Fibroblast of the aortic adventitia (primary cell): Measurements from ENCODE around the gene RDH5. TPM values are rescaled to one million over a fixed set of nuclear protein-coding genes. Genes with fewer than 3 reads are reported as not detected.
"Not testable (repeated sequence)": the region's sequence is repeated elsewhere in the genome, so short reads cannot be mapped to it uniquely, and the experiment has no call there.

Source experiments
- DNase-seq: peaks from one replicate; pipeline ENCODE4 v3.0.0-alpha.2; 2010; ENCODE audit warnings: low read depth
- H3K4me3 ChIP-seq: 2 replicates; pipeline ENCODE4 v1.5.1; 2011; ENCODE audit warnings: low read depth, mild to moderate bottlenecking, control low read depth, low read length, moderate library complexity
- total RNA-seq: library from RNA; depleted of rRNA; stranded (reverse); fragments of >200 nt; gene quantifications from 2 replicates; pipeline ENCODE4 v1.2.3, GENCODE V29; 2012; ENCODE audit warnings: low replicate concordance
- TF ChIP-seq, protein P1 (sequence below): IDR thresholded peaks from 2 replicates; pipeline ENCODE4 v1.5.1; 2011; ENCODE audit warnings: mild to moderate bottlenecking, low read length, control low read depth, inconsistent platforms; ENCODE audit not compliant: insufficient read depth

RDH5 gene
- total RNA-seq, 1 donor = 17.7 TPM

GRCh38 chr12:55745361-55746173, 25.4 kb downstream of the RDH5 start:
- TF ChIP-seq, protein P1, sequence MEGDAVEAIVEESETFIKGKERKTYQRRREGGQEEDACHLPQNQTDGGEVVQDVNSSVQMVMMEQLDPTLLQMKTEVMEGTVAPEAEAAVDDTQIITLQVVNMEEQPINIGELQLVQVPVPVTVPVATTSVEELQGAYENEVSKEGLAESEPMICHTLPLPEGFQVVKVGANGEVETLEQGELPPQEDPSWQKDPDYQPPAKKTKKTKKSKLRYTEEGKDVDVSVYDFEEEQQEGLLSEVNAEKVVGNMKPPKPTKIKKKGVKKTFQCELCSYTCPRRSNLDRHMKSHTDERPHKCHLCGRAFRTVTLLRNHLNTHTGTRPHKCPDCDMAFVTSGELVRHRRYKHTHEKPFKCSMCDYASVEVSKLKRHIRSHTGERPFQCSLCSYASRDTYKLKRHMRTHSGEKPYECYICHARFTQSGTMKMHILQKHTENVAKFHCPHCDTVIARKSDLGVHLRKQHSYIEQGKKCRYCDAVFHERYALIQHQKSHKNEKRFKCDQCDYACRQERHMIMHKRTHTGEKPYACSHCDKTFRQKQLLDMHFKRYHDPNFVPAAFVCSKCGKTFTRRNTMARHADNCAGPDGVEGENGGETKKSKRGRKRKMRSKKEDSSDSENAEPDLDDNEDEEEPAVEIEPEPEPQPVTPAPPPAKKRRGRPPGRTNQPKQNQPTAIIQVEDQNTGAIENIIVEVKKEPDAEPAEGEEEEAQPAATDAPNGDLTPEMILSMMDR = no peak
- peak overlapping the region; percentile 46 for H3K4me3 ChIP-seq
- peak; percentile 37 for DNase-seq

DNA sequence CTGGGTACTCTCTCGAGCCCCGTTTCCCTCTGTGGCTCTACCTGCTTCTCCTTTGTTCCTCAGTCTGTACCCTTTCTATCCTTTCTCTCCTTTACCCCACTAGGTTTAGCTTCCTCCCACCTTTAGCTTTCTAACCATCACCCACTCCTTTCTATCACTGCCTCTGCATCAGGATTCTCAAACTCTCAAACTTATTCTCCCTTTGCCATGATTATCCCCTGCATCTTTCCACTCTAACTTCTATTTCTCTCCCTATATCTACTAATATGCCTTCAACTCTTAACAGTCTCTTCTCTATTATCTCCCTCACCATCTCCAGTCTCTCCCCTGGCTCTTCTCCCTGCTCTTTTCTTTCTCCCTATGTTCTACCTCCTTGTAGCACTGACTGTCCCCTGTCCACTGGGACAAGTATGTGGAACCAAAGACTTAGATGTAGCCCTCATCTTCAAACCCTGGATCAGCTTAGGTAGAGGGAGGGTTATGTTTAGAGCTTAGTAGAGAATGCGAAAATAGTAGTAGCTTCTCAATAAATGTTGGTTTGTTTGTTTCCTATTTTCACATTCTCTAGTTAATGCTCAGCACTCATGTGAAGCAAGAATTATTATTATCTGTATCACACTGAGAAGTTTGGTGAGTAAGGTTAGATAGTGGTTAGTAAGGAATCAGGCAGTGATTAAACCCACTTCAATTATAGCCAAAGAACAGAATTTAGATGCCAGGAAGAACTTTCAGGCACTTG, 26.1 kb downstream of the RDH5 start:
- peak overlapping the region; percentile 13 for H3K4me3 ChIP-seq
- peak; percentile 40 for DNase-seq
- TF ChIP-seq, protein P1 = no peak

DNA sequence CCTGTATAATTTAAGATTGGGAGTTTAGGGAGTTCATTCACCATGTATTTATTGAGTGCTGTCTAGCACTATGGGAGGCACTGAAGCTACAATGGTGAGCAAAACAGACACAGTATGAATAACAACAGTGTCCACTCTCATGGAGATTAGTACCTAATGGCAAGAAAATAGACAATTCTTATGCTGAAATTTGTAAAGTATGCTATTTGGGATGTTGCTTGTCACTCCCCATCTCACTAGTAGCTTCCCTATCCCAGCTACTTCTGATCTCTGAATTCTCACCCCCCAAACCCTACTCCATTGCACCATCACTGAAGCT, 26.7 kb downstream of the RDH5 start:
- no peak overlapping the region for H3K4me3 ChIP-seq
- TF ChIP-seq, protein P1 = no peak
- no peak for DNase-seq

DNA sequence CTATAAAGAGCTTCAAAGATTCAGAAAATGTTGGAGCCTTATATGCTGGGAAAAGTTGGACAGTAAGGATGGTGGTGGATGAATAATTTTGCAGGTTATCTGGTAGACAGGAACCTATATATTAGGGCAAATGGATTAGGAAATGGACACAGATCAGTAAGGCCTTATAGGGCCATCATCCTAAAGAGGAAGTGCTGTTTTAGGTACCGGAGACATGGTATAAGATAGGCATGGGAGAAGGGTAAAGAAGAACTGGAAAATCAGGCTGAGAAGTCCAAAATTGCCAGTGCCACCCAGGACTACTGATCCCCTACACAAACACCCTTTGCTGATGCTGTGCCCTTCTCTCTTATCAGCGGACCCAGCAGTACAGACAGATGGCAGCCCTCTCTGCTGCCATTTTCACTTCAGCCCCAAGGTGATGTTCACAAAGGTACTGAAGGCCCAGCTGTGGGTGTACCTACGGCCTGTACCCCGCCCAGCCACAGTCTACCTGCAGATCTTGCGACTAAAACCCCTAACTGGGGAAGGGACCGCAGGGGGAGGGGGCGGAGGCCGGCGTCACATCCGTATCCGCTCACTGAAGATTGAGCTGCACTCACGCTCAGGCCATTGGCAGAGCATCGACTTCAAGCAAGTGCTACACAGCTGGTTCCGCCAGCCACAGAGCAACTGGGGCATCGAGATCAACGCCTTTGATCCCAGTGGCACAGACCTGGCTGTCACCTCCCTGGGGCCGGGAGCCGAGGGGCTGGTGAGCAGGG, 28.2 kb downstream of the RDH5 start:
- TF ChIP-seq, protein P1 = no peak
- no peak for DNase-seq
- H3K4me3 ChIP-seq = no peak overlapping the region

DNA sequence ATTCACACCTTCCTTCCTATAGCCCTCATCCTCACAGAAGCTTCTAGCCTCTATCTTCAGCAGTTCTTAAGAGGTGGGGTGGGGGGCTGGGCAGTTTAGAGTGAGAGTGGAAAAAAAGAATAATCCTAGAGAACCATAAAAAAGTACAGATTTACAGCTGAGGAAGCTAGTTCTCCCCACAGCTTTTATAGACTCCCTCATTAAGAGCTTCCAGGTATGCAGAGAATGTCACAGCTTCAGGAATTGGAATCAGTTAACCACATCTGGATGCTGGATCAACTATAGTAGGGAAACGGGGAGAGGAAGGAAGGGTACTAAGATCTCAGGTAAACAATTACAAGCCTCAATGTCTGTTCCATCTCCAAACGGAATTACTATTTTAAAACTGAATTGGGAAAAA, 35.1 kb downstream of the RDH5 start:
- DNase-seq = no peak
- TF ChIP-seq, protein P1 = no peak
- H3K4me3 ChIP-seq = no peak overlapping the region

- H3K4me3 ChIP-seq = no peak overlapping the region
- TF ChIP-seq, protein P1 = no peak
These were observed 37.5 kb downstream of the RDH5 start for GRCh38 chr12:55757701-55758100.

GRCh38 chr12:55758575-55758974, 38.4 kb downstream of the RDH5 start:
- not testable (repeated sequence) for DNase-seq, H3K4me3 ChIP-seq

More at GRCh38 chr12:55757701-55758100, 37.5 kb downstream of the RDH5 start:
- DNase-seq = no peak
